GM21825 (cell line): ENCODE measurements around the gene DPP6.

Experiments used
- ATAC-seq: cut with Tn5 transposase; IDR thresholded peaks from one replicate; pipeline ENCODE4 v1.9.1; 2021; ENCODE audit warnings: mild to moderate bottlenecking, moderate library complexity; ENCODE audit not compliant: unreplicated experiment

Gene DPP6

GRCh38 chr7:154844955-154845354 lies 792.8 kb downstream of the DPP6 start:
- no peak for ATAC-seq

GRCh38 chr7:154848464-154848863 lies 796.3 kb downstream of the DPP6 start:
- no peak for ATAC-seq

GRCh38 chr7:154852205-154852604 lies 800.0 kb downstream of the DPP6 start:
- no peak for ATAC-seq

- no peak for ATAC-seq
These were observed 801.0 kb downstream of the DPP6 start for GRCh38 chr7:154853063-154853726.

GRCh38 chr7:154853727-154854095 lies 801.5 kb downstream of the DPP6 start:
- ATAC-seq, result no peak

- no peak for ATAC-seq
These were observed 802.6 kb downstream of the DPP6 start for GRCh38 chr7:154854836-154855235.

GRCh38 chr7:154855366-154855765 lies 803.2 kb downstream of the DPP6 start:
- no peak for ATAC-seq

- ATAC-seq, result no peak
These were observed 804.5 kb downstream of the DPP6 start for GRCh38 chr7:154856733-154857132.

GRCh38 chr7:154857240-154857639 lies 805.0 kb downstream of the DPP6 start:
- ATAC-seq, result no peak

GRCh38 chr7:154857728-154858681 lies 805.8 kb downstream of the DPP6 start:
- ATAC-seq, result no peak

GRCh38 chr7:154858836-154859537 lies 806.8 kb downstream of the DPP6 start:
- ATAC-seq, result no peak

GRCh38 chr7:154859747-154860620 lies 807.8 kb downstream of the DPP6 start:
- ATAC-seq, result no peak

GRCh38 chr7:154860621-154861375 lies 808.6 kb downstream of the DPP6 start:
- ATAC-seq, result no peak

- ATAC-seq, result no peak
These were observed 809.4 kb downstream of the DPP6 start for GRCh38 chr7:154861589-154861988.

GRCh38 chr7:154862153-154862791 lies 810.1 kb downstream of the DPP6 start:
- ATAC-seq, result no peak

GRCh38 chr7:154863766-154864522 lies 811.7 kb downstream of the DPP6 start:
- no peak for ATAC-seq

- no peak for ATAC-seq
These were observed 812.3 kb downstream of the DPP6 start for GRCh38 chr7:154864523-154864891.

- ATAC-seq, result no peak
These were observed 813.9 kb downstream of the DPP6 start for GRCh38 chr7:154865984-154866685.
